Glutamatergic neuron (in vitro differentiated cells): Measurements from ENCODE around the gene CCT6A. TPM values are rescaled to one million over a fixed set of nuclear protein-coding genes. Genes with fewer than 3 reads are reported as not detected.
"Not testable (repeated sequence)": the region's sequence is repeated elsewhere in the genome, so short reads cannot be mapped to it uniquely, and the experiment has no call there.

Source experiments
- DNase-seq: peaks from one replicate; pipeline ENCODE4 v3.0.0; 2022
- H3K27ac Mint-ChIP-seq: one replicate; pipeline ENCODE4 v1.8.0; 2020; ENCODE audit warnings: mild to moderate bottlenecking, mixed read lengths, inconsistent platforms; ENCODE audit not compliant: unreplicated experiment
- H3K27me3 Mint-ChIP-seq: one replicate; pipeline ENCODE4 v1.8.0; 2020; ENCODE audit warnings: mild to moderate bottlenecking, moderate library complexity, mixed read lengths, inconsistent platforms; ENCODE audit not compliant: unreplicated experiment
- H3K36me3 Mint-ChIP-seq: one replicate; pipeline ENCODE4 v1.8.0; 2020; ENCODE audit warnings: mild to moderate bottlenecking, mixed read lengths, inconsistent platforms; ENCODE audit not compliant: unreplicated experiment
- H3K4me1 Mint-ChIP-seq: one replicate; pipeline ENCODE4 v1.8.0; 2020; ENCODE audit warnings: mild to moderate bottlenecking, low read depth, mixed read lengths, inconsistent platforms; ENCODE audit not compliant: unreplicated experiment
- H3K4me3 Mint-ChIP-seq: one replicate; pipeline ENCODE4 v1.8.0; 2020; ENCODE audit warnings: mild to moderate bottlenecking, mixed read lengths, inconsistent platforms; ENCODE audit not compliant: unreplicated experiment
- H3K9me3 Mint-ChIP-seq: one replicate; pipeline ENCODE4 v1.8.0; 2020; ENCODE audit warnings: mild to moderate bottlenecking, moderate library complexity, mixed read lengths, inconsistent platforms; ENCODE audit not compliant: unreplicated experiment
- total RNA-seq: library from RNA; stranded (reverse); fragmentation: NEBNext Ultra II Directional; extraction: Animal tissue kit (Norgen Biotek cat#: 25700); gene quantifications from one replicate; pipeline ENCODE4 v1.2.1, GENCODE V29; 2021; ENCODE audit not compliant: unreplicated experiment
- TF ChIP-seq, protein P1 (sequence below): fragments of 200-600 bp; sonication (generic); IDR thresholded peaks from one replicate; pipeline ENCODE4 v1.5.0; 2021; ENCODE audit not compliant: partially characterized antibody, unreplicated experiment

CCT6A gene
- total RNA-seq, 1 donor from 2014 or later, result 203 TPM

DNA sequence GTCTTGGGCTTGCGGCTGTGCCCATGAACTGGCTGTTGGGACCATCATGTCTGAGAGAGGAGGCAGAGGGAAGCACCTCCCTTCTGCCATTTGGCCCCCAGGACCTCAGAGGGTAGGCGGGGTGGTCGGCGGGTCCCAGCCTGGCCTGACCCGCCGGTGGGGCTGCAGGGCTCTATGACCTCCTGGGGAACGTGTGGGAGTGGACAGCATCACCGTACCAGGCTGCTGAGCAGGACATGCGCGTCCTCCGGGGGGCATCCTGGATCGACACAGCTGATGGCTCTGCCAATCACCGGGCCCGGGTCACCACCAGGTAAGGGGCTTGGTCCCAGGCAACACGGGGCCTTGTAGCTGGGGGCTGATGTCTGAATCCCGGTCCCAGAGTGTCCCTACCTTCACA lies 26.6 kb downstream of the CCT6A start:
- no peak for DNase-seq
- Mint-ChIP-seq H3K4me3 (no peak overlapping the region), H3K27ac (no peak overlapping the region), H3K27me3 (peaks cover 3% of the 10 kb centered on the region), H3K9me3 (no peaks in the 10 kb centered on the region), H3K36me3 (no peaks in the 10 kb centered on the region), H3K4me1 (no peaks in the 10 kb centered on the region)
- TF ChIP-seq, protein P1, sequence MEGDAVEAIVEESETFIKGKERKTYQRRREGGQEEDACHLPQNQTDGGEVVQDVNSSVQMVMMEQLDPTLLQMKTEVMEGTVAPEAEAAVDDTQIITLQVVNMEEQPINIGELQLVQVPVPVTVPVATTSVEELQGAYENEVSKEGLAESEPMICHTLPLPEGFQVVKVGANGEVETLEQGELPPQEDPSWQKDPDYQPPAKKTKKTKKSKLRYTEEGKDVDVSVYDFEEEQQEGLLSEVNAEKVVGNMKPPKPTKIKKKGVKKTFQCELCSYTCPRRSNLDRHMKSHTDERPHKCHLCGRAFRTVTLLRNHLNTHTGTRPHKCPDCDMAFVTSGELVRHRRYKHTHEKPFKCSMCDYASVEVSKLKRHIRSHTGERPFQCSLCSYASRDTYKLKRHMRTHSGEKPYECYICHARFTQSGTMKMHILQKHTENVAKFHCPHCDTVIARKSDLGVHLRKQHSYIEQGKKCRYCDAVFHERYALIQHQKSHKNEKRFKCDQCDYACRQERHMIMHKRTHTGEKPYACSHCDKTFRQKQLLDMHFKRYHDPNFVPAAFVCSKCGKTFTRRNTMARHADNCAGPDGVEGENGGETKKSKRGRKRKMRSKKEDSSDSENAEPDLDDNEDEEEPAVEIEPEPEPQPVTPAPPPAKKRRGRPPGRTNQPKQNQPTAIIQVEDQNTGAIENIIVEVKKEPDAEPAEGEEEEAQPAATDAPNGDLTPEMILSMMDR, result no peak

DNA sequence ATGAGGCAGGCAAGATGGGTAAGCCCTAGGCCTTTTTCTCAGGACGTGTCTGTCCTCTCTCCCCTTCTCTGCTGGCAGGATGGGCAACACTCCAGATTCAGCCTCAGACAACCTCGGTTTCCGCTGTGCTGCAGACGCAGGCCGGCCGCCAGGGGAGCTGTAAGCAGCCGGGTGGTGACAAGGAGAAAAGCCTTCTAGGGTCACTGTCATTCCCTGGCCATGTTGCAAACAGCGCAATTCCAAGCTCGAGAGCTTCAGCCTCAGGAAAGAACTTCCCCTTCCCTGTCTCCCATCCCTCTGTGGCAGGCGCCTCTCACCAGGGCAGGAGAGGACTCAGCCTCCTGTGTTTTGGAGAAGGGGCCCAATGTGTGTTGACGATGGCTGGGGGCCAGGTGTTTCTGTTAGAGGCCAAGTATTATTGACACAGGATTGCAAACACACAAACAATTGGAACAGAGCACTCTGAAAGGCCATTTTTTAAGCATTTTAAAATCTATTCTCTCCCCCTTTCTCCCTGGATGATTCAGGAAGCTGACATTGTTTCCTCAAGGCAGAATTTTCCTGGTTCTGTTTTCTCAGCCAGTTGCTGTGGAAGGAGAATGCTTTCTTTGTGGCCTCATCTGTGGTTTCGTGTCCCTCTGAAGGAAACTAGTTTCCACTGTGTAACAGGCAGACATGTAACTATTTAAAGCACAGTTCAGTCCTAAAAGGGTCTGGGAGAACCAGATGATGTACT lies 28.1 kb downstream of the CCT6A start:
- no peaks in the 10 kb centered on the region for H3K36me3 Mint-ChIP-seq
- TF ChIP-seq, protein P1, result peak; percentile 21
- peak; percentile 32 for DNase-seq
- H3K4me1 Mint-ChIP-seq, result no peaks in the 10 kb centered on the region
- H3K4me3 Mint-ChIP-seq, result no peak overlapping the region
- H3K27ac Mint-ChIP-seq, result no peak overlapping the region
- H3K9me3 Mint-ChIP-seq, result peaks cover 2% of the 10 kb centered on the region
- peaks cover 3% of the 10 kb centered on the region for H3K27me3 Mint-ChIP-seq

DNA sequence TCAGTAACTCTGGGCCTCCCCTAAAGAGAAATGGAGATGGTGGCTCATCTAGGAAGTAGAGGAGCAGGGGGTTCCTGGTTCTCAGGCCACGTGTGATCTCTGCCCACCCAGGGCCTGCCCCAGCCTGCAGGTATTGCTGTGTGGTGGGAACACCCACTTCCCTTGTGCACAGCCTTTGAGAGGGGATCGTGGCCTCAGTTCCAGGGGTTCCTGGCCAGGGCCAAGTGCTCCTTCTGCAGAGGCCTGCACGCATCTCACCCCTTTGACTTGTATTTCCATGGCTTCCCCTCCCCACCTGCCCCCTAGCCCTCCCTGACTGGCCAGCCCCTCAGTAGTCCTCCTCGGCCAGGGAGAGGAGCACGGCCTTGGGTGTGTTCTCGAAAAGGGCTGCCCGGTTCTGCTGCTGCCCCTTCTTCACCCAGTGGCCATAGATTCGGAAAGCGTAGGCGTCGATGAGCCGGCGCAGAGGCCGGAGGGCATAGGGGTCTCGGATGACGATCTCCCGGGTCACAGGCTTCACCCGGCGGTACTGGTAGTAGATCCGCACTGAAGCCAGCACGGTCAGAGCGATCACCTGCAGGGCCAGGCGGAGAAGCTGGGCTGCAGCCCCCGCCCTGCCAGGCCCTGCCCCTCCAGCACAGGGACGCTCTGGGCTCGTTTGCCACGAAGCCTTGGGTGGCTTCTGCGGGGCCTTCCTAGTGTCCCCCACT lies 29.3 kb downstream of the CCT6A start:
- DNase-seq, H3K9me3 Mint-ChIP-seq, H3K4me1 Mint-ChIP-seq, H3K27ac Mint-ChIP-seq, H3K36me3 Mint-ChIP-seq, H3K4me3 Mint-ChIP-seq, H3K27me3 Mint-ChIP-seq: not testable (repeated sequence)

DNA sequence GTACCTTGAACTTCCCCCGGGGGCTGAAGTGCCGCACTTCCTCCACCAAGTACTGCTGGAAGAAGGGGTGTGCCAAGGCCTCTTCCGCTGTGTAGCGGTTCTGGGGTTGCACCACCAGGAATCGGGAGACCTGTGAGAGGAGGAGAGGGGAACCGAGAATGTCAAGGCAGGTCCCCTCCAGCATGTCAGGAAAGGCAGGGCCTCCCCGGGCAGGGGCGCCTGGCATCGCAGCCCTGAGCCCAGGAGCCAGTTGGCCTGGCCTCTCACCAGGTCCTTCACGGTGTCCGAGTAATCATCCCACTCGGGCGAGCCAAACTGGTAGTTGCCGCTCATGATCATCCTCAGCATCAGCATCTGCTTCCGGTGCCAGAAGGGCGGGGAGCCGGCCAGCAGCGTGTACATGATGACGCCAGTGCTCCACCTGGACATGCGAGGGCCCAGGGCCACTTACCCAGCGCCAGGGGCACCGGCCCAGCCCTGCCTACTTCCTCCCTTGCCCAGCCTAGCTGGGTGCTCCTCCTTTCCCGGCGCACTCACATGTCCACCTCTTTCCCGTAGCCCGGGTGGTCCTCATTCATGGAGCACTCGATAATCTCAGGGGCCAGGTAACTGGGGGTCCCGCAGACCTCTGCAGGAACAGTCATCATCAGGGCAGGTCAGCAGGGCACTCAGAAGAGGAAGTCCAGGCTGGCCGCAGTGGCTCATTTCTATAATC lies 30.2 kb downstream of the CCT6A start:
- H3K27me3 Mint-ChIP-seq, result peaks cover 3% of the 10 kb centered on the region
- H3K4me3 Mint-ChIP-seq, result no peak overlapping the region
- H3K9me3 Mint-ChIP-seq, result peaks cover 2% of the 10 kb centered on the region
- H3K4me1 Mint-ChIP-seq, result no peaks in the 10 kb centered on the region
- no peak for DNase-seq
- no peak overlapping the region for H3K27ac Mint-ChIP-seq
- H3K36me3 Mint-ChIP-seq, result no peaks in the 10 kb centered on the region
- TF ChIP-seq, protein P1, result no peak

DNA sequence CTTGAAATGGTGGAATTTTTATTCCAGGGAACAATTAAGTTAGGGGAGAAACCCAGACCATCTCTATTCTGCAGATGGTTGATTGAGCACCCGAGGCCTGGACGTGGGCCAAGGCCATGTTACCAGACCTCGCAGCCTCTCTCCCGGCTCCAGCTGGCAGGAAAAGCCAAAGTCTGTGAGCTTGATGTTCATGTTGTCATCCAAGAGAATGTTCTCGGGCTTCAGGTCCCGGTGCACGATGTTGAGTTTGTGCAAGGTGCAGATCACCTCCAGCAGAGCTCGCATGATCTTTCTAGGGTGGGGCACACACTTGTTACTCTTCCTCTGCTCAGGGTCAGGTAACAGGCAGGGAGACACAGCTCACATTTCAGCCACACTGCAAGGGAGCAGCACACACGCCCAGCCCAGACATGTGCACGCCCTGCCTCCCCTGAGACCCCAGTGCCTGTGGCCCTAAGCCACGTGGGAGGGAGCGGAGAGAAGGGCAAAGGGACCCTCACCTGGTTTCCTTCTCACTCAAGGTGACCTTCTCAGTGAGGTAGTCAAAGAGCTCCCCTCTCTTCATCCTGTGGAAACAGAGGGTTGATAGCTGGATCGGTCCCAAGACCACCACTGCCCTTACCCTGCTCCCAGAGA lies 31.7 kb downstream of the CCT6A start:
- peaks cover 2% of the 10 kb centered on the region for H3K9me3 Mint-ChIP-seq
- H3K27ac Mint-ChIP-seq, result no peak overlapping the region
- TF ChIP-seq, protein P1, result no peak
- no peaks in the 10 kb centered on the region for H3K4me1 Mint-ChIP-seq
- no peaks in the 10 kb centered on the region for H3K36me3 Mint-ChIP-seq
- DNase-seq, result no peak
- H3K4me3 Mint-ChIP-seq, result no peak overlapping the region
- H3K27me3 Mint-ChIP-seq, result peaks cover 3% of the 10 kb centered on the region
